Activated CD4-positive, CD25-positive, alpha-beta regulatory T cell (primary cell): ENCODE data around the gene POLN.

Experiments used
- DNase-seq, 4 experiments: peaks; one replicate each; lab custom pipeline; 2025; lab: John Stamatoyannopoulos, UW

POLN gene

DNA sequence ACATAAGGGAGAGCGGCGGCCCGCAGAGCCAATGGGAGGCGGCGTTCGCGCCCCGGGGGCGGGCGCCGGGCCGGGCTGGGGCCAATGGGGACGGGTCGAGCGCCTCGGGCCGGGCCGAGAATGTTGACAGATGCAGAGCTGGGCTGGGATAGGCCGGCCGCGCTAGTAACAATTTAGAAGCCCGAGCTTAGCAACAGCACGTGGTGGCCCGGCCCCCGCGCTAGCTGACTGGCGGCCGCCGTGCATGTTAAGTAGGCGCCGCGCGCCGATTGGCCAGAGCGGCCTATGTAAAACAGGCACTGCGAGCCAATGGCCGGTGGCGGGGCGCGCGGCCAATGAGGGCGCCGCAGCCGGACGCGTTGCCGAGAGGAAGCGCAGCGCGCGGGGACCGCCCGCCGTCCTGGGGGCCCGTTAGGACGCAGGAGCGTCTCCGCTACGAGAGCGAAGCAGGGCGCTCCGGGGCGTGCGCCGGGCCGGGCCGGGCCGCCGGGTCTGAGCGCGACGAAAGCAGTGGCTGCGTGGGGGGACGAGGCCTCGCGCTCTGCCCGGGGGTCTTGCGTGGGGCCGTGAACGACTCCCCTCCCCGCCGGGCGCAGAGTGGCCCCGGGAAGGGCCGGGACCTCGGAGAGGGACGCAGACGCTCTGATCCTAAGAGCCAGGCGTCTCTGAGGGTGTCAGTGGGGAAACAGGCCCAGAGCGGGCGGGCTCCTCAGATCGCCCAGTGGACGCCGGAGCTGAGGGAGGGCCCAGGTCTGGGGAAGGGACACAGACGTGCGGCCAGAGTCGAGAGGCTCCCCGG lies 20.4 kb upstream of the POLN start:
- DNase-seq: peak; percentile 92 to 98 (median 96)

DNA sequence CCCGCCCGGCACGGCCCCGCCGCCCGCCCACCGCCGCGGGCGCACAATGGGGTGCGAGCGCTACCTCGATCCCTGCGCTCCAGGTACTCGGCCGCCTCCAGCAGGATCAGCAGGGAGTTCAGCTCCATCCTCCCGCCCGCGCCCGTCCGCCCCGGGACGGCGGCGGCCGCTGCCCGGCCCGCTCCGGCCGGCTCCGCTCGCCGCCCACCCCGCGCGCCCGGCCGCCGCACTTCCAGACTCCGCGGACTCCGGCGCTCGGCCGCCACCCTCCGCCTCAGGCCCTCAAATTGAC lies 19.9 kb upstream of the POLN start, which contains the start of gene MXD4:
MXD4 (minus strand) TSS at position 257 of the 292 bp plus-strand sequence; CDS start at position 128, 129 bp downstream.
- DNase-seq: no peak

DNA sequence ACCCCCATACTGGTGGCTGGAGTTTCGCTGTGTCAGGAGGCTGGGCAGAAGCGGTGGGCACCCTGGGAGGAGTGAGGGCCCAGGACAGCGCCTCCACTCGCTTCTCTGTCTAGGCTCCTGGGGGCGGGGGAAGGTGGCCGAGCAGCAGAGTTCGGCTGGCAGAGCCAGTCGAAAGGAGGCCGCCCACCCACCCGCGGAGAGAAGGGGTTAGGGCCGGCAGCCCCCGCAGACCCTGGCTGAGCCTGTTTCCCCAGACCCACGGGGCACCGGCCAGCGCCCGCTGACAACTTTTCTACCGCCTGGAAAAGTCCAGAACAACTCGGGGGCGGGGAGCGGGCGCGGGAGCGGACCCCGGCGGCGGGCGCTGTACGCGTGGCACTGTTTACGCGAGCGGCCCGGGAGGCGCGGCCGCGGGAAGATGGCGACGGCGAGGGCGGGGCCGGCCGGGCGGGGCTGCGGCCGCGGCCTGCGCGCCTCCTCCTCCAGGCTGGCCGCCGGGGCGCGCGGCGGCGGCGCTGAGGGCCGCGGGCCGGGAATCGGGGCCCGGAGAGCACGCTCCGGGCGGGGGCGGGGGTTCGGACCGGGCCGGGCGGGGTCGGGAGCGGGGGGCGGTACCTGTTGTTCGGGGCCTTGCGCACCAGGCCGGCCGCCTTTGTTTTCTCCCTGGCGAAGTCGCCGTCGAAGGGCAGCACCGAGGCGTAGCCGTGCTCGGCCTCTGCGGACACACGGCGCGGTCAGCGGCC lies 19.4 kb upstream of the POLN start:
- DNase-seq: peak in 3 of 4 experiments; percentile 18 to 31 (median 26)

DNA sequence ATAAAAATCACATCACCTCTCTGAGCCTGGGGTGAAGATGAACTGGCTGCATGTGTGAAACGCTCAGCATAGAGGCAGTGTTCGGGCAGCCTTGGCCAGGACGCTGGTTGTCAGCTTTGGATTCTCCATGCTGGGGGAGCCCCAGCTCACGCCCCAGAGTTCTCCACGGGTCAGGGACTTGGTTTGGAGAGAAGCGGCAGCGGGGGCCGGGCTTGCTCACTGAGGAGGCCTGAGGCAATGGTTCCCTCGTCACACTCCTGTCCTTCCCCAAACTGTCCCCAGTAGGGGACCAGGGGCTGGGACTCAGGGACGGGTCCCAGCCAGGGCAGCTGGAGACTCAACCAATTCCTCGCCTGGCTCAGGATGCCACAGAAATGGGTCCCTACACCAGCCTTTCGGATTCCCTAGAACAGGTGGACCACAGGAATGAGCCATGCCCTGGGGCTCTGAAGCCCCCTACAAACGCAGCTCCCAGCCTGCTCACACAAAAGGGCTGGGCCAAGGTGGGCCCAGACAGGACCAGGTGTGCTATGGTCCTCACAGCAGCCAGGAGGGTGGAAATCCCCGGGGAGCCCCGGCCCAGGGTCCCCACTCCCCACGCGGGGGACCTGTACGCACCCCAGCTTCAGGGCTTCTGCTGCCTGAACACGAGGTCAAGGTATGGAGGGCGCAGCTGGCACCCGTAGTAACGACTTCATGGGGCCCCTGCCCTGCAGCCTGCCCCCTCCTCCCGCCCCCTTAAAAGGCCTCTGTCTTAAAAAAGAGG lies 18.6 kb upstream of the POLN start:
- DNase-seq: no peak

DNA sequence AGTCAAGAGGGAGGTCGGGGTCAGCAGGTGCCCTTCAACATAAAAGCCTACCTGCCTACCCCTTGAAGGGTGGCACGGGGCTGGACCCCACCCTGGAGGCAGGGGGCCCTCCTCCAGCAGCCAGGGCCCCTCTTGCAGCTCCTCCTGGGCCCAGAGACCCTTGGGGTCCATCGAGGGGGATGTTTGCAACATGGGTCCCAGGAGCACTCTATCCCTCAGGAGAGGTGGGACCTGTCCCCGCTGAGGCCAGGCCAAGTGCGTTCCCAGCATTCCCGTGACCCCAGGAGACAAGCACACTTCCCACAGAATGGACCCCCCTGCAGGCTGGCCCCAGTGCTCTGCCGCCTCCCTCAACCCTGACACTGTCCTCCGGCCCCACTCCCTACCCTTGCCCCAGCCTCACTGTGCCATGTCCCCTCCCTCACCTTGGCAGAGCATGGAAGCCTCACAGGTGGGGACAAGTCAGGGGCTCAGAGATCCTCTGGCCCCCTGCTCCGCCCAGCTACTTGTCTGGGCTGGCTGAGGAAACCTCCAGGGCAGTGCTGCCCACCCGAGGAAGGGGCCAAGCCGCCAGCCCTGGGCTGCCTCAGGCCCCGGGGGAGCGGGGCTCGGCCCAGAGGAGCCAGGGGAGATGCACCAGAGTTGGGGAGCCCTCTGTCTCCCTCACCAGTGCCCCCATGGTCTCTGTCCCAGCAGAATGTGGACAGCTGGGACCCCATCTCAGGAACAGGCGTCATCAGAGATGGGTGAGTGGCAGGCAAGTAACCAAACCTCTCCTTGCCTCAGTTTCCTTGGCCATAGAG lies 17.8 kb upstream of the POLN start:
- no peak for DNase-seq

DNA sequence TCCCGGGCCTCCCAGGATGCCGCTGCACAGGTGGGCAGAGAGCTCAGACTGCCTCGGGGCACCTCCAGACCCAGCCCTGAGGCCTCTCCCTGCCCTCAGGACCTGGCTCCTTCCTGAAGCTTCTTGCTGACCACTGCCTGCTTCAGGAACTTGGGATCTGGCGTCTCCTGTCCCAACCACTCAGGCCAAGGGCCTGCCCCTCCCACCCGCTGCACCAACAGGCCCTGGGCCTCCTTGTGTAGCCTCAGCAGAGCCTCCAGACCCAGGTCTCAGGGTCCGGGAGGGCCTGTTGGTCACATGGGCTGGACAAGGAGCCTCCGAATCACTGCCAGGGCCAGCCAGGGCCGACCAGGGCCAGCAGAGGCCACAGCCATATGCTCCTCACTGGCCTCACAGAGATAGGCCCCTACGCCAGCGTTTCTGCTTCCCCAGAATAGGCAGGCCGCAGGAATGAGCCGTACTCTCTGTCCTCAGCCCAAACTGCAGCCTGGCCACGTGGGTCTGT lies 17.2 kb upstream of the POLN start:
- DNase-seq: no peak

DNA sequence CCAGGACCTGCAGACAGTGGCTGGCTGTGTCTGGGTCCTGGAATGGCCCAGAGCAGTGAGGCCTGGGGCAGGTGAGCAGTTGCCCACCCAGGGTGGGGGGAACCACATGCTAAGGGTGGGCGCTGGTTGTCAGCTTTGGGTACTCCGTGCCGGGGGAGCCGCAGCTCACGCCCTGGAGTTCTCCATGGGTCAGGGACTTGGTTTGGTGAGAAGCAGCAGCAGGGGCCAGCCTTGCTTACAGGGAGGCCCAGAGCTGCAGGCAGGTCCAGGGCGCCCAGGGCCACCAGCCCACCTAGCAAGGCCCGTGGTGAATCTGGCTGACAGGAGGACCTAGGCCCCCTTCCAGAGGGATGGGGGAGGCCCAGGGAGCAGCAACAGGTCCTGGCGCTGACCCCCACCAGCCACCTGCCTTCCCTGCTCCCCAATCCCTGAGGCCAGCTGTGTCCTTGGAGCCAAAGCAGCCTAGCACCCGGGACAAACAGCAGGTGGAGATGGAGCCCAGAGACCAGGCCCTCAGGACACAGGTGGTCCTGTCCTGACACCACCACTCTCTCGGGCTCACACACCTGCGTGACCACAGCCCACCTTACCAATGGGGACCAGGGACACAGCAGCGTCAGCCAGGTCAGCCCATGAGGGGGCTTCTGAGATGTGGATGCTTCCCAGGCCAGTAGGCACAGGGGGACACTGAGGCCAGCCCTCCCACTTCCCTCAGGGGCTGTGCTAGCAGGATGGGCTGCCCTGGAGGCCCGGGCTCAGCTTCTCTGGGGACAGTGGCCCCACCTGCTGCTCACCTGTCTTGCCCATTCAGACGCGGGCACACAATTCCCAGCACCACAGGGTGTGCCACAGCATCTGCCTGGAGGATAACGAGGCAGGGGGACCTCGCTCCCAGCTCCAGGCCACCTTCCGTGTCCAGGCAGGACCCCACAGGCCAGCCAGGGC lies 16.4 kb upstream of the POLN start:
- no peak for DNase-seq

DNA sequence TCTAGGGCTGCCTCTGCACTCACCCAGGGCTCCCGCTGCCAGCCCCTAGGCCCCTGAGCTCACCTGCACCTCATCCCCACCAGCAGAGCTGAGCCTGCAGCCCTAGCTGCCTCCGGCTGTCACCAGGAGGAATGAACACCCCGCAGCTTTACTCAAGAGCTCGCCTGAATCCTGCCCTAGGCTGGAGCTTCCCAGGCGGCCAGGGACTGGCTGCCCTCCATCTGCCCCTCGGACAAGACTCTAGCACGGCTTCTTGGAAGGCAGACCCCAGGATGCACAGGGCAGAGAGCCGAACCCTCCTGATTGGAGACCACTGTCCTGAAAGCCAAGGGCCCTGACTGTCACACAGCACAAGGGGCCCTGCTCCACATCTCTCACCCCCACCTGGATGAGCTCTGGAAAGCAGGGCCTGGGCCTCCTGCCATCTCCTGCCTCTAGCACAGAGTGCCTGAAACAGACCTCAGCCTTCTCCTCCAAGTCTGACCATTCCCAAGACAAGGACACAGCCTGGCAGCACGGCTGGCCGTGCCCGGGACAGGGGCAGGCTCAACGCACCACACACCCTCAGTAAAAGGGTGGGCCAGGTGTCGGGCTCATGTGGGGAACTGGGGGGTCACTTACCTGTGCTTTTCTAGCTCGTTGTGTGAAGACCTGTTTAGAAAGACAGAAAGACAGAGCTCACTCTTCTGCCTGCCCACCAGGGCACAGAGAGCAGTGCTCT lies 15.6 kb upstream of the POLN start:
- no peak for DNase-seq

DNA sequence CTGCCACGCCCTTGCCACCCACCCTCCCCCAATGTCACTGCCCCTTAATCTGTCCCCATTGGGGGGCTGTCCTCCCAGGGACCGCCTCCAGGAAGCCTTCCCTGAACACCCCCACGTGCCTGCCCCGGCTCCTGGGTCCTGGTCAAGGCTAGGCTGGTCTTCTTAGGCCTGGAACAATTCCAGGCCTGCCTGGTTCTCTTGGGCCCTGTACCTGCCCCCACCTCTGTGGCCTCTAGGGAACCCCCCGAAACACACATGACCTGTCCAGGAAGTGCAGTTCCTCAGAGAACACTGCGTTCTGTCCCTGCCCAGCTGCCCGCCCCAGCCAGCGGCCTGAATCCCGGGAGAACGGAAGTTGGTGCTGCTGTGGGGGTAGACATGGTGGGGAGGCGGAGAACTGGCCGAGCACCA lies 14.9 kb upstream of the POLN start:
- DNase-seq: no peak

DNA sequence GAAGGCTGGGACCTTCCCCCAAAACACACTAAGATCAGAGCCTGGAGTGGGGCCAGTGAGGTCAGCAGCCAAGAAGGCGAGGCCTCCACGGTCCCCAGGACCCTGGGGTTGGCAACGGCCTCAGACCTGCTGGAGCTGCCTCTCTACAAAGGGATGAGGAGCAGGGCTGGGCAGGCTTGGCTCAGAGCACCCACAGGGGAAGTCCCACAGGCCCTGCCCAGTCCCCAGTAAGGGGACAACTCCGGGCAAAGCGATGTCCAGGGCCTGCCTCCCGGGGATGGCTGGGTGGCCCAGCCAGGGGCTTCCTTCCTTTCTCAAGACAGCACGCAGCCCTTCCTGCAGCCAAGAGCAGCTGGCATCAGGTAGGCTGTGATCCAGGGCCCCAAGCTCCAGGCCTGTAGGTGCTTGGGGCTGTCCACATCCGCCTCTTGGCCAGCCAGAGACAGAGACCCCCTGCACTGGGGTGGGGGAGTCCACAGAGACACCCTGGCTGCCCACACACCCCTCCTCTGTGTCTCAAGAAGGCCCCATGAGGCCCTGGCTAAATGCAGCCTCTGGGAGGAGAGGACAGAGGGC lies 14.3 kb upstream of the POLN start:
- DNase-seq: no peak

DNA sequence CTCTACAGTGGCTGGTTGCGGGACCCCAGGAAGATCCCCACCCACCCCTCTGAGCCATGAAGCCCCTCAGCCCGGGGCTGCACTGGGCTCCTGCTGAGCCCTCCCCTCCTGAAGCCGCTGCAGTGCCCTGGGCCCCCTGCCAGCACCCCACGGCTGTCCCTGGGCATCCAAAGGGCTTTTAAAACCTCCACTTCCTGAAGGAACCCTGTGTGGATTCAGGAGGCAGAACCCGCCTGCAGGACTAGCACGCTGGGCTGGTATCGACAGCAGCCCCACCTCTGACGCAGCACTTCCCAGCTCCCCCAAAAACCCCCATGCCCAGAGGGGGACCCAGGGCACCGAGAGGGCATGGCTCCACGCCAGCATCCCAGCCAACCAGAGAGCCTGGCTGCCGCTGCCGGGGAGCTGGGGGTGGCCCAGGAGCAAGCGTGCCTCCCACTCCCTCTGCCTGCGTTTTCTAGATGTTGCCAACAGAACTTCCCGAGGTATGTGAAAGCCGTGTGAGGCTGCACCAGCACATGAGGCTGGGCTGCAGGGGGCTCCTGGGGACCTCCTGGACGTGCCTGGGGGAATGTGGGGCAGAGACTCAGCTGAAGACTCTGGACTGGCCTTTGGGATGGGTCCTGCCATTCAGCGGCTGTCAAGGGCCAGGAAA lies 13.7 kb upstream of the POLN start:
- DNase-seq: no peak

DNA sequence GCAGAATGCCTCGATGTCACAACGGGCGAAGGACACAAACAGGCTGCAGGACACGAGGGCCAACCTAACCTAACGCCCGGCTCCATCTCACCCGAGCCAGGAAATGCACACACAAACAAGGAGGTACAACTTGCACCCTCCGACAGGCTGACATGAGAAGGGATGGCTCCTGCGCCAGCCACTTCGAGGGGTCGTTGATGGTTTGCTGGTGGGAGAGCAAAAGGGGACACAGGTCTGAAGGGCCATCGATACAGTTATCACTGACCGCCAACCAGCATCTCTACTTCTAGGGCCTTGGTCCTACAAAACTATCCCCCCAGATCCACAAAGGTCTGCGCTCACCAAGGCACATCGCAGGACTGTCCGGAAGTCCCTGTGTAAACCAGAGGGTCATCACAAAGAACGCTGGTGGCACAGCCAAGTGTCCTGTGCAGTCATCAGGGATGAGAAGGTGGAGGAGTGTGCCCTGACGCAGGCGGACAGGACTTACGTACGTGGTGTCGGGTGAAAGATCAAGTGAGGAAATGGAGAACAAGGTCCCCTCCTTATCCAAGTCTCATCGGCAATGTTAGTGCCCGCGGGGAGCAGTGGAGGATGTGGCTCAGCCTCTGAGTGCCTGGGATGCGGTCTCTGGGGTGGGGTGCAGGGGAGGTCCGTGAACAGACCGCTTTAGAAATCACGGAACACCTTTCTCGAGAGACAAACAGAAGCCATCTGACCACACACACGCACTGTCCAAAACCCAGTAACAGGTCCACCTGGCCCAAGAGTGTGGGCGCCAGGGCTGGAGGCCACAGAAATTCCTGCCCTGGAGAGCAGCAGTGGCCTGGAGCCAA lies 13.0 kb upstream of the POLN start:
- no peak for DNase-seq

DNA sequence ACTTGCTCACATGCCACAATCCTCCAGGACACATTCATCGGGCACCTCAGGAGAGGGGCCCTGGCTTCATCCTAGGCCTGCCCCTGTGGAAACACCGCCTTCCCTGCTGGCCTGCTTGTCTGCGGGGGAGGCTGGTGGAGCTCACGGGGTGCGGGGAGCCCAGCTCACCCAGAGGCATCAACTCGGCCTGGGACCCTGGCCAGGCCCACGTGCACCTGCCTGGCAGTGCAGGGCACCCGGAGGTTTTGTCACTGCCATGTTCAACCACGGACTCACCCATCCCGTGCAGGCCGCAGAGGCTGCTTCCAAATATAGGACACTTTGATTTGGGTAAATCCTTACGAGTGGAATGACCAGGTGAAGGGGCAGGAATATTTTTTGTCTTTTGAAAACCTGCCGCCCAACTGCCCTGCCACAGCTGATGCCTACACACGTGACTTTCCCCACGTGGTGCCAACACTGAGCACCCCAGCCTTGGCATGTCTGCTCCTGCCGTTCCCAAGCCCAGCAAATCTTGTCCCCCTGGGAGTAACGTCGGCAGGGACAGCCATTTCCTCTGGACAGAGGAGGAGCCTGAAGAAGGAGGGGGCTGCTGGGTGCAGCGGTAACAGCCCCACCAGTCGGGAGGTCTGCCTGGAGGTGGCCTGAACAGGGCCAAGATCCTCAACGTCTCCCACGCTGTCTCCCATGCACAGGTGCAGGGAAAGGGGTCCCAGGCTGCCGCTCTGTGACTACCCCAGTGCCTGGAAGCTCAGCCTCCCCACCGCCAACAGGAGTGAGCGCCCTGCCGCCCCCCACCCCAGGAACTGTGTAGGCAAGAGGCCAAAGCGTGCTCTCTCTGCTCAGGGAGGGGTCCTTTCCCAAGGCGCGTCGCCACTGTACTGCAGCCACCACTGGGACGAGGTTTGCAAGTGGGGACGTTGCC lies 11.5 kb upstream of the POLN start:
- no peak for DNase-seq

DNA sequence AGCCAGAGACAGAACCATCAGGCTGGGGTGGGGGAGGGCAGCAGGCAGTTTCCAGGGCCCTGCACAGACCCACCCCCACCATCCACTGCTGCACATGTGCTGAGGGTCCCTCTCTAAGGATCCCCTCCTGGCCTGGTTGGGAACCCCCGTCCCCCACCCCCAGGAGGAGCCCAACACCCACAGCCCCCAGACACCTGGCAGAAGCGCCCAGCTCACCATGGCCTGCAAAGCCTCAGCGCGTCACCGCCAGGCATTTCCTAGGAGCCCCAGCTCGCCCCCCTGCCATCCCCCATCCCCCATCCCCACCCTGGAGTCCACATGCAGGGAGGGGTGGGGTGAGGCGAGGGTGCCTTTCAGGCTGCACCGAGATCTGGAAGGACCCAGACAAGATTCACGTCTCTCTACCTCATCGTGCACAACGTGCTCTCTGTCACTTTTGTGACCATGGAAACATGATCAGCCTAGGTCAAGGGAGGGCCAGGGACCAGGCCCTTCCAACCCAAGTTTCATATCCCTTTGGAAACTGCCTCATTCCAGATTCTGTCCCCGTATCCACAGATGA lies 10.7 kb upstream of the POLN start:
- no peak for DNase-seq

DNA sequence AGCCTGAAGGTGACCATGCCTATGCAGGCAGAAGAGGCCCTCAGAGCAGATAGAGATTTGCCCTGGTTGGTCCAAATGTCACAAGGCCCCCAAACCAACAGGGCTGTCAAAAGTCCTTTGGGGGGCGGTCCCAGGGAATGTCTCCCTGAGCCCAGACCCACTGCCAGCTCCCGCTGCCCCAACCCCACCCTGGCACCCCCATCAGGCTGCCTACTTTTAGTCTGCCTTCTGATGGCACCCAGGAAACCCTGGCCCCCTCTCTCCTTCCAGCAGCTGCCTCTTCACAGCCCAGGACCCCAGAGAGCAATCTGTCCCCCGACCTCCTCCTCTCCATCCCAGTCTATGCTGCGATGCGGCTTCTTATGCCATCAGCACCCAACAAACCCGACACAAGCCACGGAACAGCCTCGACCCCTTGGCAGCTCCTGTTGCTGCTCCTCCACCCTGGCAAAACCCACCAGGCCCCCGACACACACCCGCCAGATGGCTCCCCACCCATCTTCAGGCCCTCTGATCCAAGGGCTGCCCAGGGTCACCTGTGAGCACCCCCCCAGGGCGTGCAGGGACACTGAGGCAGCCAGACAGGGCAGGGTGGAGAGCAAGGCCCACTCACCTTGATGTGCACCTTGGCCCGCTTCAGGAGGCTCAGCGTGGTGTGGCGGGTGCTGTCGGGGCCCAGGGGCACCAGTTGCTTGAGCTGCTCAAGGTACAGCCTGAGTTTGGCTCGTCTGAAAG lies 10.0 kb upstream of the POLN start:
- no peak for DNase-seq
